HG03439 (cell line): ENCODE measurements around the gene DAP.

Source experiments
- ATAC-seq: cut with Tn5 transposase; IDR thresholded peaks from one replicate; pipeline ENCODE4 v1.9.1; 2021; ENCODE audit warnings: mild to moderate bottlenecking, moderate library complexity; ENCODE audit not compliant: unreplicated experiment

The DAP gene

DNA sequence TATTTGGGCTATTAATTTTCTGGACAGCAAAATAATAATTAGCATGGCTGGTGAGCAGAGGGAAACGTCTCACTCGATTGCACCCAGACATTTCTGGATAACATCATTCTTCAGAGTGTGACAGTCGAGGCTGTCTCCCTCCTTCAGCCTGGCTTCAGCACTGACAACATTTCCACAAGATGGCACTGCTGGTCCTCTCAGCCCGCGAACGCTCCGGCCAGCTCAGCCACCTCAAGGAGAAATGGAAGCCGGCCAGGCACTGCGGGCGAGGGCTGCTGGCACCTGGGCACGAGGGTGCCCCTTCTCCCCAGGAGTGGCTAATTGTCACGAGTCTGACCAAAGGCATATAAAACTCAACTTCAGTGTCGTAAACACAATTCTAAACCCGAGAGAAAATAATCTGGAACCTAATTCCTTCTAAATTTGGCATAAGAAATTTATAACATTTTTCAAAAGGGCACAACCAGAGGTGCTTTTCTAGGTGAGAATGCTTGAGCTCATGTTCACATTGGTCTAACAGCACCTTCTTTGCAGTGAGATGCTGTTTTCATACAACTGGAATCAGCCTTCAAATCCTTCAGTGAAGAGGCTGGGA, 65.9 kb downstream of the DAP start:
- no peak for ATAC-seq

DNA sequence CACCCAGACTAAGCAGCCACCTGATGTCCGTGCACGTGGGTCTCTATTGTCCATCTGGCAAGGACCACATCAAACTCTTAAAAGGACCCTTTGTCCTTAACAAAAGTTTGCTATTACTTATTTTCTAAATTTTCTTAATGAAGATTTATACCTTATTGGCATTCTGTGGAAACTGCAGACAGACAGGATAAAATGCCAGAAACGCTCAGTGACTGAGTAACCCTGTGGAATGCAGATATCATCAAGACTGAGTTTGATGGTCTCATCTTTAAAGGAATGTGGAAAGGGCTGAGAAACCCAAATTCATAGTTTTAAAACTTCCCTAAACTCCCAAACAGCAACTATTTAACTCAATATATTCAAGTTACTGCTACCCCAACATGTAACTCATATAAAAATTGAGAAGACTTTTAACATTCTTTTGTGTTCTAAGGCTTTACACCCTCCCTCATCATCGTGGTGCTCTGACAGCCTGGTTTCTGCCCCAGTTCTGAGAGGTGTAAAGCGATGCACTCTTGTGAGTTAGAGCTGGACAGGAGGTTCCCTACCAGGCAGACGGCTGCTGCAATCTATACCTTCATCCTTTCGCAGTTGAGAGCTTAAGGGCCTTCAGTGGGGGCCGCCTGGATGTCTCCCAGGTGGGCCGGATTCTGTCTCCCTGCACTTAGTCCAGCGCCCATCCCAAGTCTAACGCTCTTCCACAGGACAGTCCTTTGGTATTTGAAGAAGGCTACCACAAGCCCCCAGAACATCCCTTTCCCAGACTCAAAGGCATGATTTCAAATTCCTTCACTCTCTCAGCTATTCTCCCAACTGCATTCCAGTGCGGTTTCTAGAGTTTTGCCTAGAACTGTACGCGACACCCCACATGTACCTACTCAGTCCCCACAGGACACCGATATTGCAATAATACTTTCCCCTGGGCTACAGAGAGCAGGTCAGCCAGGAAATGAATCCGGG, 68.9 kb downstream of the DAP start:
- no peak for ATAC-seq

DNA sequence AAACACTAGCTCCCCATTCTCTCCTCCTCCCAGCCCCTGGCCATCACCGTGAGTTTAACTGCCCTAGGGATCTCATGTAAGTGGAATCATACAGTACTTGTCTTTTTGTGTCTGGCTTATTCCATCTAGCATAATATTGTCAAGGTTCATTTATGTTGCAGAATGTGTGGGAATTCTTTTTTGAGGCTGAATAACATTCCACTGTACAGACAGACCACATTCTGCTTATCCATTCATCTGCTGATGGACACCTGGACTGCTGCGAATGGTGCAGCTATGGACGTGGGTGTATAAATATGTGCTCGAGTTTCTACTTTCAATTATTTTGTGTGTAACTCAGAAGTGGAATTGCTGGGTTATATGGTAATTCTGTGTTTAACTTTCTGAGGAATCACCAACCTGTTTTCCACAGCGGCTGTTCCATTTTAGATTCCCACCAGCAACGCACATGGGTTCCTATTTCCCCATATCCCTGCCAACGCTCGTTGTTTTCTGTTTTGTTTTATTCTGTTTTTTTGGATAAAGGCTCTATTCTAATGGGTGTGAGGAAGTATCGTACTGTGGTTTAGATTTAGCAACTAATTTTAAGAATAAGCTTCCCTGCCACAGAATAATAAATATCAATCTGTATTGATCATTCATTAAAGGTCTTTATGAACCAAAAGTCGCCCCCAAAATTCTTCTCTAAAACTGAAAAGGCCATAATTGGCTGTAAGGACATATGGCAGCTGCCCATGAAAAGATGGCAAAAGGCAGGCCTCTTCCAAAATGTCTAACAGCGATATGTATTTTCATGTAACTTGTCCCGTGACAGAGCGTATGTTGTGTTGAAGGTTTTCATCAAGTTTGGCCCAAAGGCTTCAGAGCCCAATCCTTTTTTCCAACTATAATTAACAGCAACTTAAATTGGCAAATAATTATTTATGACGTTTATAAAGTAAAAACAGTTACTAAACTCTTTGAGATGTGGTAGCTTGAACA, 70.3 kb downstream of the DAP start:
- ATAC-seq: no peak

DNA sequence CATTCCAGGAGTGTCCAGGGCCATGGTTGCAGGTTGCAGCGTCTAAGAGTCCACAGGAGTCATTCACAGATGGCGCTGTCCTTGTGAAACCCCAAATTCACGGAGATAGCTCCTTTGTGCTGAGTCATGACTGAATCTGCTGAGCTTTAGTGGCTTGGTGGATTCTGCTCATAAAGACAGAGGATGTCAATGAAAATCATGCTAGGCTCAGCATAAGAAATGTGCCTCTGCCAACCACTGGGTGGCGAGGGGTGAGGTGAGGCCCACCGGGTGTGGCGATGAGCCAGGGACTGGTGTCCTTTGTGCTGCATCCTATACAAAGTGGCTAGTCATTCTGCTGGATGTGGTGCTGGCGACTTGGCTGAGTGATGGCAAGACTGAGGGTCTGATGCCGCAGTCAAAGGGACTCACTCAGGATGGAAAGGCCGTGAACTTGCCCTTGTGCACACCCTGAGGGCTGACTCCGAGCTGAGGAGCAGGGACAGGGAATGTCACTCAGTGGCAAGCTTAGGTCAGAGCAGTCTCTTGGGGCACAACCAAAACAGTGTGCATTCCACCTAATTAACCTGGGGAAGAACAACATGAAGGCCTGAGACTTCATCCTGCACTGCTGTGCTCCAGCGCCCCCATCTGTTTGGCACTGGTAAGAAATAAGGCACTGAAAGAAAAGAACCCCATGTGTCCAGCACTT, 71.5 kb downstream of the DAP start:
- no peak for ATAC-seq

DNA sequence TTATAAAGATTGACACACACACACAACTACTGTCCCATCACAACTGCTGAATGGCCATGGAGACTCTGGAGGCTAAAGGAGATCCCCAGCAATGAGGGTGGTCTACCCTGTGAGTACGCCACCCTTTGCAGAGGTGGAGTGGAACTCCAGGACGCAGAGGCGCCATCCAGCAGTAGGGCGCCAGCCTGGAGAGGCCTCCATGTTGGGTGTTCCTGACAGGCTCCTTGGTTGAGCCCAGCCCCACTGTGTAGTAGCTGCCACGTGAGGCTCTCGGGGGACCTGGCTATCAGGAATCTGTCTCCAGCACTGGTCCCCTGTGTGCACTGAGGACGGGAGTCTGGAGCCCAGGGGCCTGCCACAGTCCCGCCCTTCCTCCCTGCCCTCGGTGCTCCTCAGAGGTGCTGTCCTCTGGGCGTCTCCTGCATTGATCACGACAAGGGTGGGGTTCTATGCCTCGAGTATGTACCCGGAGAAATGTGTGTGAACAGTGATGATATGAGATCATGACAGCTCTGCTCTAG, 72.3 kb downstream of the DAP start:
- ATAC-seq: no peak

DNA sequence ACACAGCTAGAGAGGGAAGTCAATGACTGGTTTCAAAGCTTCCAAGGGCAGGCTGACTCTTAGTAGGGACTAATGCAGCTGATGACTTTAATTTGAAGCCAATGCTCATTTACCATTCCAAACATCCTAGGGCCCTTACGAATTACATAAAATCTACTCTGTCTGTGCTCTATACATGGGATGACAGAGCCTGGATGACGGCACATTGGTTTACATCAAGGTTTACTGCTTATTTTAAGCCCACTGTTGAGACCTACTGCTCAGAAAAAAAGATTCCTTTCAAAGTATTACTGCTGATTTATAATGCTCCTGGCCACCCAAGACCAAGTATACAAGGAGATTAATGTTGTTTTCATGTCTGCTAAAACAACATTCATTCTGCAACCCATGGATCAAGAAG, 74.1 kb downstream of the DAP start:
- no peak for ATAC-seq

DNA sequence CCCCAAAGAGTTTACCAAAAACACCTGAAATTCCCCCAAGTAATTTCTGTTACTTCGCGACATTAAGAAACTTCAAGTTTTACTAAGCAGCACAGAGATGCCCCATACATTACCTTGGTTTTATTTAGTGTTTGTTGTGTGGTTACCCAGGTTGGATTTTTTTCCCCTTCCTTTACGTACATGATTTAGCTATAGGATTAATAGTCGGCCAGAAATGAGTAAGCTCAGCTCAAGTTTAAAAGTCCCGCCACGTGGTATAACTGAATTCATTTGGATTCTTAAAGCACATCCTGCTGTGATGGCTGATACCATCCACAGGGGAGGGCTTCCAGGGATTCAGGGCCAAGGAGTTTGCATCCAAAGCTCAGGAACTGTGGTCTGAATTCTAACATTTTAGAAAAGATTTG, 75.9 kb downstream of the DAP start:
- ATAC-seq: peak; percentile 76

DNA sequence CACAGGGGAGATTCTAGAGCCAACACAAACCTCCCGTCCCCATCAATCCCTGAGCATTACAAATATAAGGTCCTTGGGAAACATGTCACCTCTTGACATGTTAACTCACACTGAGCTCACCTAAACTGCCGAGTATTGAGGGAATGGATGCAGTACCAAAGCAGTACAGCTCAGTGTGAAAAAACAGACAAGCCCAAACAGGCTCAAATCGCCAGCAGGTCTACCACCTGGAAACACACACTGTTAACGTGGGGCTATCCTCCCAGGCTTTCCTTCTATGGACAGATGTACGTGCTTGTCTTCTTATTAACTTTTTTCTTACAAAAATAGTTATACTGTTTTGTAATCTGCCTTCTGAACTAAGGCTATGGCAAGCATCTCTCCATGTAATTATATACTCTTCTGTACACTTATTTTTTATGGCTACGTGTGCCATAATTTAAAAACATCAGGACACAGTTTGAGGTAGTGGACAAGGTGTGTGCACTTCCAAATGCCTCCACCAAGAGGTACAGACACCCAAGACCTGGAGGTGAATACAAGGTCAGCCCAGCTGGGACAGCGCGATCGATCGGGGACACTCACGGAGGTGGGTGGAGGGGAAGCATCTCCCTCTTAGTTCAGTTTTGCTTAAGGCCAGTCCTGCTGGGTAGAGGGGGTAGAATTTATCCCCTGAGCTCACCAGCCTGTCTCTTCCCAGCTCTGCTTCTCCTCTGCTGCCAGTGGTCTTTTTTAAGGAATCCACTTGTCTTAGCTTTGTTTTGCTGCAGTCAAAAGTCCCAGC, 76.5 kb downstream of the DAP start:
- ATAC-seq: peak; percentile 56

DNA sequence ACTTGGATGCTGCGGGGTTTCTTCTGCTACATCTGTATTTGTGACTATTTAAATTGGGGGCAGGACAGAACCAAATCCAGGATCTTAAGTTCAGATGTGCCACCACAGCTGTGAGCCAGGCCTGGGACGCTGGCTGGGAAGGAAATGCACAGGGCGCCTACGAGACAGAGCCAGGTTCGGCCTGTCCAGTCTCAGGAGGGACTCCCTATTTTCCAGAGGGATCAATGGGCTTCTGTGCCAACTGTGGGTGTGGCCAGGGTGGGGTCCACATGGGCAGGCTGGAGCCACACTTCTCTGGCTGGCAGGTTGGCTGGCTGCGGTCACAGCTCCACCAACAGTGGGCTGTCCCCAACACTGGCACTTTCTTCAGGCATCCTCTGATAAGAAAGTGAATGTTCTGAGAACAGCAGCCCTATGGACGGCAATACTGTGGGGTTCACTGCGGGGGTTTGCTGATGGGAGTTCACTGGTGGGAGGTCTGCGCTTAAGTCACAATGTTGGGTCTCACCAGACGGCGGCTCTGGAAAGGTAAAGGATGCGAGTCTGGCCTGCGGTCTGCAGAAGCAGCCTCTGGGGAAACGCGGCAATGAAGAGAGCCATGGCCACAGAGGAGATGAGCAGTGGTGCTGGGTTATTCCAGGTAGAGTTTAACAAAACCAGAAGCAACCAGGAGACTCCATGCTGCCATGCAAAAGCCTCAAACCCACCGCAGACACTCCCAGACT, 78.1 kb downstream of the DAP start:
- ATAC-seq: no peak

DNA sequence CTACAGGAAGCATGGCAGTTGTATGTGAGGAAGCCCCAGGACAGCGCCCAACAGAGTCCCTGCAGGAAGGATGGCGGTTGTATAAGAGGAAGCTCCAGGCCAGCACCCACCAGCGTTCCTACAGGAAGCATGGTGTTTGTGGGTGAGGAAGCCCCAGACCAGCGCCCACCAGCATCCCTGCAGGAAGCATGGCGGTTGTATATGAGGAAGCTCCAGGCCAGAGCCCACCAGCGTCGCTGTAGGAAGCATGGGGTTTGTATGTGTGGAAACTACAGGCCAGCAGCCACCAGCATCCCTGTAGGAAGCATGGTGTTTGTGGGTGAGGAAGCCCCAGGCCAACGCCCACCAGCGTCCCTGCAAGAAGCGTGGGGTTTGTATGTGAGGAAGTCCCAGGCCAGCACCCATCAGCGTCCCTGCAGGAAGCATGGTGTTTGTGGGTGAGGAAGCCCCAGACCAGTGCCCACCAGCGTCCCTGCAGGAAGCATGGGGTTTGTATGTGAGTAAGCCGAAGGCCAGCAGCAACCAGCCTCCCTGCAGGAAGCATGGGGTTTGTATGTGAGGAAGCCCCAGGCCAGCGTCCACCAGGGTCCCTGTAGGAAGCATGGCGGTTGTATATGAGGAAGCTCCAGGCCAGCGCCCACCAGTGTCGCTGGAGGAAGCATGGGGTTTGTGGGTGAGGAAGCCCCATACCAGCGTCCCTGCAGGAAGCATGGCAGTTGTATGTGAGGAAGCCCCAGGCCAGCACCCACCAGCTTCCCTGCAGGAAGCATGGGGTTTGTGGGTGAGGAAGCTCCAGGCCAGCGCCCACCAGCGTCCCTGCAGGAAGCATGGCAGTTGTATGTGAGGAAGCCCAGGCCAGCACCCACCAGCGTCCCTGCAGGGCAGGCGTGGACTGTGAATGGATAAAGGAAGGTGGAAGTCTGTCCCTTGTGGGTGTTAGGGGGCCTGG, 79.0 kb downstream of the DAP start:
- no peak for ATAC-seq

DNA sequence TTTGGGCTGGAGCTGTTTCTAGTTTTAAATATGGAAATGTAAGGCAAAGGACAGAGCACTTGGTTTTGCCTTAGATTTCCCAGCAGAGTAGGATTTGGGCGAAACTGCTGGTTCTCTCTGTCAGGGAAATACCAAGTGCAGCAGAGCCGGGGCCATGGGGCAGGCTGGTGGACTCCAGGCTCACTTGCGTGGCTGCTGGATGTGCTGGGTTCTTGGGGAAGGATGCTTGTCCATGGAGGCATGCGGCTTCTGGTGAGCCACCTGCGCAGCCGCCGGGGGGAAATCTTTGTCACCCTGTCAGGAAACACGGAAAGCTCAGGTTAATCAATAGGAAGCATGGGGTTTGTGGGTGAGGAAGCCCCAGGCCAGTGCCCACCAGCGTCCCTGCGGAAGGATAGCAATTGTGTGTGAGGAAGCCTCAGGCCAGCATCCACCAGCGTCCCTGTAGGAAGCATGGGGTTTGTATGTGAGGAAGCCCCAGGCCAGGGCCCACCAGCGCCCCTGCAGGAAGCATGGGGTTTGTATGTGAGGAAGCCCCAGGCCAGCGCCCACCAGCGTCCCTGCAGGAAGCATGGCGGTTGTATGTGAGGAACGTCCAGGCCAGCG, 80.1 kb downstream of the DAP start:
- no peak for ATAC-seq

DNA sequence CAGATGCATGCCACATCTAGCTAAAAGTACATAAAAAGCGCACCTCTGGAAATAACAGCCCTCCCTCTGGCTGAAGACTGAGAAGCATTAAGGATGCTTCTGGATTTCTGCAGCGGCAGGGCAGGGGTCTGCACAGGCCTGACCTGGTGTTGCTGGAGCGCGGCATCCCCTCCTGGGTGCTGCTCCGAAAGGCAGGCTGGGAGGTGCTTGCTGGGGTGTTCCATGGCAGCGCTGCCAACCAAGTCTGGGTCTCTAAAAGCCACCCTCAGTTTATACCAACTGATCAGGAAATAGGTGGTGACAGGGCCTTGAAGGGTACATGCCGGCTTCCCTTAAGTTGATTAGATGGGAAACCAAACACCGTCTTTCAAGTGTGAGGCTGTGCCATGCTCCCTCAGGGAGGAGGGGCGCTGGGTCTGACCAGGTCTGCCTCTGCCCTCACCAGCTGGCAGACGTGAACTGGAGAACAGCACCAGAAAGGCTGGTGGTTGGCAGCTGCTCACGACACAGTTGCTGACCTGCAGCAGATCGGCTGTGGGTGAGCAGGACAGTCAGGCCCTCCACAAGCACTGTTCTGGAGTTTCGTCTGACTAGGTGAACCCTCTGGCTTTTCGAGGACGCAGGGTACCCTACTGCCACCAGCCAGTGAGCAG, 81.6 kb downstream of the DAP start:
- ATAC-seq: no peak

DNA sequence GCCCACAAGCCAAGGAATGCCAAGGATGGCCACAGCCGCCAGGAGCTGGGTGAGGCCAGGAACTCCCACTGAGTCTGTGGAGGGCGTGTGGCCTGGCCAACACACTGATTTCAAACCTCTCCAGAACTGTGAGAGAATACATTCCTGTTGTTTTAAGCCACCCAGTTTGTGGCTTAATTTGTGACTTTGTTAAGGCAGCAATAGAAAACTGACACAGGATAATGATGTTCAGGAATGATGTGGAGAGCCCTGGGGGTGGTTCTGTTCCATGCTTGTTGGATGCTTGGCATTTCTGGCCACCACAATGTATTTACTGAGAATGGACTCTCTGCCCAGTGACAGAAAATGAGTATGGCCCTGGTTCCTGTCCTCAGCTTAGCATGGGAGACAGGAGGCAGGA, 82.8 kb downstream of the DAP start:
- no peak for ATAC-seq

DNA sequence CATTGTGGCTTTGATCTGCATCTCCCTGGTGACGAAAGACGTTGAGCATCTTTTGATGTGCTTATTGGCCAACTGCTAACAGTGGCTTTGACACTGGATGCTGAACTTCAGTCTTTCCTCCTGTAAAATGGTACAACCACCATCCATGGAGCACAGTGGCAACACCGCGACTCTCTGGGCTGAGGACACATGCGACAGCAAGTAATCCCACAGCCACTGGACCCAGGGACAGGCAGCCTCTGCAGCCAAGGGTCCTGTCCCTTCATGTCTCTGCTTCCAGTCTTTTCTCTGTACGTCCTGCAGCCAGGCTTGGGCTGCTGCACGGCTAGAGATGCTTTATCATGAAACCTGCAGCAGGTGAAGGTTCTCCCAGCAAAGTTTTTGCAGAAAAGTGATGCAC, 83.5 kb downstream of the DAP start:
- no peak for ATAC-seq

DNA sequence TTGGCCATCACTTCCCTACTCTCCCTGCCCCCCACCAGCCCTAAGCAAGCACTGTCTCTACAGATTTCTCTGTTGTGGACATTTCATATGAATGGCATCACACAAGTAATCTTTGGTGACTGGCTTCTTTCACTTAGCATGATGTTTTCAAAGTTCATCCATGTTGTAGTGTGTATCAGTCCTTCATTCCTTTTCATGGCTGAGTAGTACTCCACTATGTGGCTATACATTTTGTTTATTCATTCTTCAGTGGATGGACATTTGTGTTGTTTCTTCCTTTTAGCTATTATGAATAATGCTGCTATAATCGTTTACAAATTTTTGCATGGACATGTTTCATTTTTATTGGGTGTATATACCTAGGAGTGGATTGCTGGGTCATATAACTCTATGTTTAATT, 84.1 kb downstream of the DAP start:
- no peak for ATAC-seq

DNA sequence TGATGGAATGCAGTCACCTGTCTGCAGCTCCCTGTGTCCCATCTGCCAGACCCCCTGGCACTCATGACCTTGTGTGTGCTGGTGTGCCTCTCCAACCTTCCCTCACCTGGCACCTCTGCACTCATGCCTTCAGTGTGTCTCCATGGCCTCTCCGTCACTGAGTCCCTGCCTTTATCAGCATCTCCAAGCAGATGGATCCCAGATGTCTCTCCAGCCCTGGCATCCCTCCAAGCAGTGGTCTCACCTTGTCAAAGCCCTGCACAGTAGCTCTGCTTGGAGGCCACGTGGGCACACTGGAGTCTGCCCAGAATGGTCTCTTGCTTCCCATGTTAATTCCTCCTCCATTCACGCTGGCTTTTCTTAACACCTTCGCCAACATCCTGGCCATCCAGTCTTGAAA, 84.8 kb downstream of the DAP start:
- ATAC-seq: no peak

DNA sequence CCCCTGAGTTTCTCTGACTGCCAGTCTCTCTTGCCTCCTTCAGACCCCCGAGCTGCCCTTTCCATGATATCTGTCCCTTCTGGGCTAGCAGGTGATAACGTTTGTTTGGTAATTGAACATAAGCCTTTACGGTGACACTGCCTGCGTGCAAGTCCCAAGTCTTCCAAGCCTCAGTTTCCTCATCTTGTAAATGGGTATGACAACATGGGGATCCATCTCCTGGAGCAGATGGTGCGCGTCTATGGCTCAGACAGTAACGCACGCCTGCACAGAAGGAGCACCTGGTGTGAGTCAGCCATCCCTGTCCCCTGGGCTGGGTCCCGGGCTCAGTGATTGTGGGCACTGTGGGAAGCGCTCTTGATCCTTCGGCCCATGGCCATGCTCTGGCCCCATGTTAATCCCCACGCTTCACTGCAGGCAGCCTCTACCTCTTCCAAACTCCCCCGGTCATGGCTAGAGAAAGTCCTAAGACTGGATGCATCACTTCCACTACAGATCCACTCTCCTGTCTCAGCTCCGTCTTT, 85.8 kb downstream of the DAP start:
- no peak for ATAC-seq
